ENCODE data around the gene SLC2A9.

DNA sequence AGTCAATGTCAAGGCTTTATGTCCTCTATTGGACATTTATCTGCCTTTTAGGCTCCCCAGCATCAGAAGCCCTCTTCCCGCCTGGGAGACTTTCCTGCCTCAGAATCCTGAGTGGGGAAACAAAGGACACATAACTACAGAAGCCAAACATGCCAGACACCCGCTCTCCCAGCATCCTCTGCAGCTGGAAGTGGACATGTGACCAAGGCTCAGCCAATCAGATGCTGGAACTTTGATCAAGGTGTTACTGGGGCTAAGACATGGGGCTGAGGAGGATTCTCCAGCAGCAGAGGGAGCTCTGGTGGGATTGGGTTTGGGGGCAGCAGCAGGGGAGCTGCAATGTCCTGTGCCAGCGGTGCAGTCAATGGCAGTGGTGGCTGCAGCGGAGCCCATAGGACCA is 19.5 kb downstream of the SLC2A9 start:
- TF ChIP-seq TOX (CRISPR knock-in tag; IDR thresholded peaks at IDR 0.05; ENCODE audit: borderline replicate concordance), result no peak
- TF ChIP-seq ZC3H10 (CRISPR knock-in tag; IDR thresholded peaks at IDR 0.05), result no peak
- TF ChIP-seq ARNTL (CRISPR knock-in tag; IDR thresholded peaks at IDR 0.05; ENCODE audit: borderline replicate concordance, low read depth), result no peak
- TF ChIP-seq ZFP30 (CRISPR knock-in tag; IDR thresholded peaks at IDR 0.05), result no peak
- TF ChIP-seq, protein P1, sequence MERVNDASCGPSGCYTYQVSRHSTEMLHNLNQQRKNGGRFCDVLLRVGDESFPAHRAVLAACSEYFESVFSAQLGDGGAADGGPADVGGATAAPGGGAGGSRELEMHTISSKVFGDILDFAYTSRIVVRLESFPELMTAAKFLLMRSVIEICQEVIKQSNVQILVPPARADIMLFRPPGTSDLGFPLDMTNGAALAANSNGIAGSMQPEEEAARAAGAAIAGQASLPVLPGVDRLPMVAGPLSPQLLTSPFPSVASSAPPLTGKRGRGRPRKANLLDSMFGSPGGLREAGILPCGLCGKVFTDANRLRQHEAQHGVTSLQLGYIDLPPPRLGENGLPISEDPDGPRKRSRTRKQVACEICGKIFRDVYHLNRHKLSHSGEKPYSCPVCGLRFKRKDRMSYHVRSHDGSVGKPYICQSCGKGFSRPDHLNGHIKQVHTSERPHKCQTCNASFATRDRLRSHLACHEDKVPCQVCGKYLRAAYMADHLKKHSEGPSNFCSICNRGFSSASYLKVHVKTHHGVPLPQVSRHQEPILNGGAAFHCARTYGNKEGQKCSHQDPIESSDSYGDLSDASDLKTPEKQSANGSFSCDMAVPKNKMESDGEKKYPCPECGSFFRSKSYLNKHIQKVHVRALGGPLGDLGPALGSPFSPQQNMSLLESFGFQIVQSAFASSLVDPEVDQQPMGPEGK (CRISPR knock-in tag; IDR thresholded peaks at IDR 0.05; ENCODE audit: borderline replicate concordance), result no peak
- TF ChIP-seq PPARA (CRISPR knock-in tag; IDR thresholded peaks at IDR 0.05; ENCODE audit: borderline replicate concordance), result no peak
- TF ChIP-seq RARB (CRISPR knock-in tag; IDR thresholded peaks at IDR 0.05), result no peak
- TF ChIP-seq ESRRG (CRISPR knock-in tag; IDR thresholded peaks at IDR 0.05), result no peak
- no peak for TF ChIP-seq SNAI2 (CRISPR knock-in tag; IDR thresholded peaks at IDR 0.05)
- no peak for TF ChIP-seq GLIS3 (CRISPR knock-in tag; IDR thresholded peaks at IDR 0.05)
- TF ChIP-seq BACH2 (CRISPR knock-in tag; IDR thresholded peaks at IDR 0.05; ENCODE audit: borderline replicate concordance), result no peak
- TF ChIP-seq CREB5 (CRISPR knock-in tag; IDR thresholded peaks at IDR 0.05; ENCODE audit: low read depth), result no peak
